Measurements from ENCODE around the gene TAF10.

The TAF10 gene

GRCh38 chr11:6623391-6624363 is 11.7 kb upstream of the TAF10 start:
- DNase-seq, result no peak

GRCh38 chr11:6622261-6623171 is 10.5 kb upstream of the TAF10 start:
- no peak for DNase-seq

- DNase-seq, result no peak
Measured at GRCh38 chr11:6621711-6622211, 9.7 kb upstream of the TAF10 start.

GRCh38 chr11:6620636-6621035 is 8.6 kb upstream of the TAF10 start:
- DNase-seq, result no peak

- DNase-seq, result peak; percentile 80
Measured at GRCh38 chr11:6619004-6619745, 7.2 kb upstream of the TAF10 start, which contains the start of gene TPP1. TPP1 (minus strand) TSS chr11:6619422; CDS start chr11:6619400, 22 bp downstream.

GRCh38 chr11:6618117-6619003 is 6.3 kb upstream of the TAF10 start:
- peak; percentile 55 for DNase-seq

- no peak for DNase-seq
Measured at GRCh38 chr11:6617315-6617781, 5.3 kb upstream of the TAF10 start.

- DNase-seq, result no peak
Measured at GRCh38 chr11:6616596-6617250, 4.7 kb upstream of the TAF10 start.

- DNase-seq, result no peak
Measured at GRCh38 chr11:6615882-6616585, 4.0 kb upstream of the TAF10 start.

GRCh38 chr11:6615046-6615445 is 3.0 kb upstream of the TAF10 start:
- no peak for DNase-seq

- DNase-seq, result no peak
Measured at GRCh38 chr11:6614446-6614845, 2.4 kb upstream of the TAF10 start.

GRCh38 chr11:6613496-6613895 is 1.5 kb upstream of the TAF10 start:
- no peak for DNase-seq

GRCh38 chr11:6611963-6612212 is 128 bp downstream of the TAF10 start:
- DNase-seq, result no peak

- DNase-seq, result peak; percentile 31
Measured at GRCh38 chr11:6611092-6611962, 689 bp downstream of the TAF10 start.

- no peak for DNase-seq
Measured at GRCh38 chr11:6610591-6610990, 1.4 kb downstream of the TAF10 start.

GRCh38 chr11:6609502-6610015 is 2.5 kb downstream of the TAF10 start:
- DNase-seq, result no peak

GRCh38 chr11:6608726-6609501 is 3.1 kb downstream of the TAF10 start:
- DNase-seq, result no peak

- no peak for DNase-seq
Measured at GRCh38 chr11:6608011-6608410, 4.0 kb downstream of the TAF10 start.
